SK-N-SH (cell line): ENCODE data around the gene C11orf91. TPM values are rescaled to one million over a fixed set of nuclear protein-coding genes. Genes with fewer than 3 reads are reported as not detected.
A peak's percentile ranks its signal among the peaks of the same experiment; 100 is the strongest.

Source experiments
- CTCF ChIA-PET: fragments of 300-600, 350-600 bp; formaldehyde crosslinking; extraction: SDS; loops from one replicate; lab custom pipeline; 2021; lab: Yijun Ruan, JAX
- POLR2A ChIA-PET: fragments of 350-600 bp; sonication (Branson Sonifier 250); formaldehyde crosslinking; extraction: SDS; loops from one replicate; lab custom pipeline; 2020; ENCODE audit warnings: antibody characterized with exemption, inconsistent platforms; lab: Yijun Ruan, JAX
- DNase-seq: peaks from one replicate; pipeline ENCODE4 v3.0.0; 2012
- H2AFZ ChIP-seq: fragments of 200-600 bp; sonication (generic); 2 replicates; pipeline ENCODE4 v1.8.1; 2016; ENCODE audit warnings: antibody characterized with exemption, mild to moderate bottlenecking, low read depth
- H3F3A ChIP-seq: fragments of 200-600 bp; sonication (generic); replicated peaks from 2 replicates; pipeline ENCODE3; 2016; ENCODE audit warnings: antibody characterized with exemption, mild to moderate bottlenecking; ENCODE audit not compliant: insufficient read depth
- H3K27ac ChIP-seq, 2 experiments: fragments of 200-500 bp in 1 of 2; fragments of 200-600 bp in 1 of 2; sonication (Bioruptor generic) in 1 of 2; sonication (generic), shearing (Covaris generic) in 1 of 2; 2 replicates each; pipeline versions ENCODE4 v1.5.1 to v1.6.1; 2014 to 2016; ENCODE audit warnings: low read depth in 2 of 2, inconsistent platforms in 1 of 2, low read length in 1 of 2, mild to moderate bottlenecking in 1 of 2, mixed read lengths in 1 of 2
- H3K27me3 ChIP-seq: fragments of 200-600 bp; sonication (generic), shearing (Covaris generic); 2 replicates; pipeline ENCODE4 v1.6.1; 2016; ENCODE audit warnings: mixed run types; ENCODE audit not compliant: insufficient read depth
- H3K36me3 ChIP-seq, 2 experiments: fragments of 200-500 bp in 1 of 2; fragments of 200-600 bp in 1 of 2; sonication (Bioruptor generic) in 1 of 2; sonication (generic) in 1 of 2; replicated peaks in 1 of 2; 2 replicates each; pipeline versions ENCODE3 to v1.5.1; 2014 to 2016; ENCODE audit warnings: low read length in 1 of 2, mild to moderate bottlenecking in 1 of 2; ENCODE audit not compliant: insufficient read depth in 2 of 2, control insufficient read depth in 1 of 2
- H3K4me1 ChIP-seq, 2 experiments: fragments of 200-500 bp in 1 of 2; fragments of 200-600 bp in 1 of 2; sonication (Bioruptor generic) in 1 of 2; sonication (generic), shearing (Covaris generic) in 1 of 2; 2 replicates each; pipeline versions ENCODE4 v1.5.1 to v1.6.1; 2014 to 2016; ENCODE audit warnings: low read depth in 1 of 2, low read length in 1 of 2, mixed run types in 1 of 2; ENCODE audit not compliant: insufficient read depth in 2 of 2, control insufficient read depth in 1 of 2
- H3K4me2 ChIP-seq: fragments of 200-600 bp; sonication (generic), shearing (Covaris generic); 2 replicates; pipeline ENCODE4 v1.6.1; 2017; ENCODE audit warnings: mixed run types
- H3K4me3 ChIP-seq, 2 experiments: fragments of 200-500 bp in 1 of 2; fragments of 200-600 bp in 1 of 2; sonication (Bioruptor generic) in 1 of 2; sonication (generic), shearing (Covaris generic) in 1 of 2; 2 replicates each; pipeline versions ENCODE4 v1.5.1 to v1.8.1; 2014 to 2016; ENCODE audit warnings: low read depth in 2 of 2, inconsistent platforms in 1 of 2, low read length in 1 of 2, mild to moderate bottlenecking in 1 of 2, mixed read lengths in 1 of 2, moderate library complexity in 1 of 2
- H3K79me2 ChIP-seq: fragments of 200-600 bp; sonication (generic); 2 replicates; pipeline ENCODE4 v1.8.1; 2017; ENCODE audit warnings: mild to moderate bottlenecking; ENCODE audit not compliant: insufficient read depth
- H3K9ac ChIP-seq: fragments of 200-600 bp; sonication (generic); 2 replicates; pipeline ENCODE4 v1.6.1; 2017; ENCODE audit warnings: mixed run types
- H3K9me2 ChIP-seq: fragments of 200-600 bp; sonication (generic); 2 replicates; pipeline ENCODE4 v1.6.1; 2017; ENCODE audit warnings: mixed run types
- H3K9me3 ChIP-seq: fragments of 200-600 bp; sonication (generic); 2 replicates; pipeline ENCODE4 v1.6.1; 2017; ENCODE audit warnings: mixed run types, mild to moderate bottlenecking, moderate library complexity
- H4K20me1 ChIP-seq: fragments of 200-600 bp; sonication (generic); 2 replicates; pipeline ENCODE4 v1.6.1; 2017; ENCODE audit warnings: mild to moderate bottlenecking, mixed run types; ENCODE audit not compliant: insufficient read depth
- CHD2 ChIP-seq: fragments of 150-350 bp; IDR thresholded peaks from 2 replicates; pipeline ENCODE4 v1.6.1; 2018; ENCODE audit warnings: low read length; ENCODE audit not compliant: partially characterized antibody
- CTCF ChIP-seq: fragments of 200-600 bp; sonication (generic); IDR thresholded peaks from 2 replicates; pipeline ENCODE4 v1.6.1; 2017; ENCODE audit warnings: antibody characterized with exemption, mild to moderate bottlenecking, moderate library complexity
- ELF1 ChIP-seq: IDR thresholded peaks from 2 replicates; pipeline ENCODE4 v1.4.0; 2012
- EP300 ChIP-seq, 2 experiments: IDR thresholded peaks; 2 replicates each; pipeline versions ENCODE4 v1.4.0 to v1.6.1; 2012; ENCODE audit warnings: borderline replicate concordance in 1 of 2, low read depth in 1 of 2, low read length in 1 of 2
- FOSL2 ChIP-seq: IDR thresholded peaks from 2 replicates; pipeline ENCODE4 v1.4.0; 2012; ENCODE audit warnings: low read depth, mild to moderate bottlenecking, moderate library complexity, borderline replicate concordance
- FOXJ3 ChIP-seq: sonication (generic); formaldehyde crosslinking; IDR thresholded peaks from 2 replicates; pipeline ENCODE4 v1.5.1; 2020; ENCODE audit warnings: mild to moderate bottlenecking, missing genetic modification reagents
- FOXM1 ChIP-seq: IDR thresholded peaks from 2 replicates; pipeline ENCODE4 v1.4.0; 2012; ENCODE audit warnings: low read depth, mild to moderate bottlenecking
- GATA2 ChIP-seq: sonication (generic); formaldehyde crosslinking; IDR thresholded peaks from 2 replicates; pipeline ENCODE4 v1.5.0; 2020; ENCODE audit warnings: mild to moderate bottlenecking, missing genetic modification reagents
- IRF3 ChIP-seq: fragments of 150-350 bp; IDR thresholded peaks from 2 replicates; pipeline ENCODE4 v1.6.1; 2016; ENCODE audit warnings: mild to moderate bottlenecking, low read depth, low read length
- JUND ChIP-seq: IDR thresholded peaks from 2 replicates; pipeline ENCODE4 v1.4.0; 2012
- MEF2A ChIP-seq: IDR thresholded peaks from 2 replicates; pipeline ENCODE4 v1.4.0; 2012; ENCODE audit warnings: low read depth, borderline replicate concordance
- NRF1 ChIP-seq: IDR thresholded peaks from 2 replicates; pipeline ENCODE4 v1.6.1; 2012; ENCODE audit warnings: low read depth, mild to moderate bottlenecking, low read length
- TAF1 ChIP-seq: IDR thresholded peaks from 2 replicates; pipeline ENCODE4 v1.6.1; 2012; ENCODE audit warnings: low read depth, mild to moderate bottlenecking, low read length, moderate library complexity, borderline replicate concordance
- USF1 ChIP-seq: IDR thresholded peaks from 2 replicates; pipeline ENCODE4 v1.4.0; 2012; ENCODE audit warnings: low read depth, borderline replicate concordance
- WGBS: methylation state at CpG from one replicate; pipeline ENCODE4 v1.1.6; 2017; ENCODE audit warnings: low lambda C conversion rate; 5-methylcytosine and 5-hydroxymethylcytosine counted together
- polyA plus RNA-seq, 3 experiments: library from polyadenylated mRNA; depleted of rRNA; stranded (reverse); fragments of >200 nt; gene quantifications; 2 replicates each; pipeline ENCODE4 v1.2.3, GENCODE V29; 2012

C11orf91 gene
- polyA plus RNA-seq, 1 of the 3 experiments (the other 2 are of a cell fraction) = 0.15 TPM

- CTCF ChIA-PET = interaction anchor here (1.0 to 1.3 kb wide), 3 partner anchors 9 to 125 kb away, joined by 3 to 7 read pairs (median 3); no protein-coding TSS in a partner anchor
- H2AFZ ChIP-seq = no peak overlapping the region
- peaks cover 24 to 37% of the 10 kb centered on the region in 2 experiments; a peak in 3 of 4 replicates for H3K4me1 ChIP-seq
- DNase-seq = no peak
- peak overlapping the region; percentile 95; the same call in 1 of the 2 replicates for H3K9ac ChIP-seq
- peaks cover 4 to 44% of the 10 kb centered on the region in 2 experiments for H3K36me3 ChIP-seq
- H4K20me1 ChIP-seq = peaks cover 64% of the 10 kb centered on the region
- 79% methylated on average over 7 of the region's 7 CpGs for WGBS
- no peaks in the 10 kb centered on the region for H3K27me3 ChIP-seq
- peak overlapping the region in 1 of 2 experiments; percentile 91; a peak in 3 of 4 replicates for H3K4me3 ChIP-seq
- H3K79me2 ChIP-seq = peaks cover 80% of the 10 kb centered on the region
- POLR2A ChIA-PET = no interaction called here
- H3F3A ChIP-seq = peaks cover 16% of the 10 kb centered on the region
- no peaks in the 10 kb centered on the region for H3K9me2 ChIP-seq
- TF ChIP-seq FOSL2 (no peak), GATA2 (no peak), IRF3 (no peak), JUND (no peak), FOXM1 (no peak), FOXJ3 (CRISPR knock-in tag) (no peak), NRF1 (no peak), USF1 (no peak), CHD2 (no peak), CTCF (no peak), MEF2A (no peak), ELF1 (no peak), TAF1 (no peak), EP300 (IDR thresholded peaks at IDR 0.05; ENCODE audit: borderline replicate concordance in 1 of 2, low read depth in 1 of 2, low read length in 1 of 2) (no peak)
- H3K9me3 ChIP-seq = no peaks in the 10 kb centered on the region
- H3K4me2 ChIP-seq = peak overlapping the region; percentile 92
- peak overlapping the region in 1 of 2 experiments; percentile 94; a peak in 2 of 4 replicates for H3K27ac ChIP-seq
Observed at GRCh38 chr11:33733980-33734379, 33.4 kb upstream of the C11orf91 start.
